GM12892 (cell line): Measurements from ENCODE around the gene ATF7.

Experiments
- POLR2A ChIP-seq: IDR thresholded peaks from 2 replicates; pipeline ENCODE4 v1.6.1; 2011; ENCODE audit warnings: low read depth, low read length, control low read depth
- POLR2AphosphoS5 ChIP-seq: IDR thresholded peaks from 2 replicates; pipeline ENCODE4 v1.6.1; 2011; ENCODE audit warnings: low read depth, low read length, control low read depth

DNA sequence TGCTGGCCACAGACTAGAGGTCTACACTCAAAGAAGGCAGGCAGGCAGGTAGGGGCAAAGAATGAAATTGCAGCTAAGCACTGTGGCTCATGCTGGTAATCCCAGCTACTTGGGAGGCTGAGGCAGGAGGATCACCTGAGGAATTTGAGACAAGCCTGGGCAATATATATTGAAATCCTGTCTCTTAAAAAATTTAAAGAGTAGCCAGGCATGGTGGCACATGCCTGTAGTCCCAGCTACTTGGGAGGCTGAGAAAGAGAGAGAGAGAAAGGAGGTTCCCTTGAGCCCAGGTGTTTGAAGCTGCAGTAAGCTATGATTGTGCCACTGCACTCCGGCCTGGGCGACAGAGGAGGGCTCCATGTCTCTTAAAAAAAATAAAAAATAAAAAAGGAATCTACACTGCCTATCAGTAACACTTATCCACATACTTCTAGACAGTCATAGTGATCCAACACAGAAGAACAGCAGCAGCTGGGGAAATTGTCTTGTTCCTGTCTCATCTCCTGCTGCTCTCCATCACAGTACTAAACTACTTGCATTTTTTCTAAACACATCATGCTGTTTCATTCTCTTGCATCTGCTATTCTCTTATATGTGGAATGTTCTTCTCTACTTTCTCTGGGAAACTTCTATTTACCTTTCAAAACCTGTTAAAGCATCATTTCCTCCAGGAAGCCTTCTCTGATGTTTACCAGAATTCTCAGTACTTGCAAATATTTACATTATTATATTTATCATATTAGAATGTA is 57.2 kb downstream of the ATF7 start:
- TF ChIP-seq POLR2A (no peak), POLR2AphosphoS5 (no peak)
